ENCODE measurements around the gene NEK1. TPM values are rescaled to one million over a fixed set of nuclear protein-coding genes. Genes with fewer than 3 reads are reported as not detected.
"Not testable (repeated sequence)": the region's sequence is repeated elsewhere in the genome, so short reads cannot be mapped to it uniquely, and the experiment has no call there.

The NEK1 gene
- total and polyA plus RNA-seq, 7 donors, result 3.9 to 19.1 (median 16.1) TPM

DNA sequence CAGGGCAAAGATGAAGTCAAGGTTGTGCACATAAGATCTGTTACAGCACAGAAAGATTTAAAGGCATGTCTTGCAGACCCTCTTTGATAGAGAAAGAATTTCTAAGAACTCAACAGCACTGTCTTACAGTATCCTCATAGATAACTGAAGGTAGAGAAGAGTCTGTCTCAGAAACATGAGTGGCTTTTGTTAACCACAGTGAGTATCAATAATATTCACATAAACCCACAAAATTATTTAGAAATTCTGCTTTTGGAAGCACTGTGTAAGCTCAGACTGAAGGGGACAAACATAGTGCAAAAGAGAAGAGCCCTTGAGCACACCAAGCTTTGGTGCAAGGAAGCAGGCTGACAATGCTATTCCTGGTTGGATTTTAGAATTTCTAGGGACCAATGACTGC is 175.6 kb downstream of the NEK1 start:
- intact Hi-C loops (cut with DNase I), result no loop called here

DNA sequence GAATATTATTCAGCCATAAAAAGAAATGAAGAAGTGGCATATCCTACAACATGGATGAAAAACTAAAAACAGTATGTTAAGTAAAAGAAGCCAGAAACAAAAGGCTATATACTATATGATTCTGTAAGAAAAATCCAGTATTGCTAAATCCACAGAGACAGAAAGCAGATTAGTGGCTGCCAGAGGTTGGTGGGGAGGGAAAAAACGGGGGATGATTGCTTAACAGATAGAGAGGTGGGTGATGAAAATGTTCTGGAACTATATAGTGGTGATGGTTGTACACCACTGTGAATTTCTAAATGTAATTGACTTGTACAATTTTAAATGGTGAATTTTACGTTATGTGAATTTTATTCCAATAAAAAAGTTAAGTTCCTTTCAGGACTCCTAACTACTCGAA is 184.0 kb downstream of the NEK1 start:
- 61 to 63% methylated on average over 3 of the region's 3 CpGs for WGBS, 2 donors
- no peaks in the 10 kb centered on the region for H3K9me3 ChIP-seq
- intact Hi-C loops (cut with DNase I), result no loop called here
- H3K4me1 ChIP-seq, result no peaks in the 10 kb centered on the region
- H3K4me3 ChIP-seq, result no peak overlapping the region
- H3K27ac ChIP-seq, result no peak overlapping the region
- no peak for DNase-seq
- peaks cover 0 to 38% (median 0%) of the 10 kb centered on the region in 4 donors for H3K36me3 ChIP-seq
- TF ChIP-seq POLR2AphosphoS5 (IDR thresholded peaks at IDR 0.05) (no peak), EP300 (IDR thresholded peaks at IDR 0.05) (no peak), POLR2A (IDR thresholded peaks at IDR 0.05) (no peak)
- TF ChIP-seq, protein P1, sequence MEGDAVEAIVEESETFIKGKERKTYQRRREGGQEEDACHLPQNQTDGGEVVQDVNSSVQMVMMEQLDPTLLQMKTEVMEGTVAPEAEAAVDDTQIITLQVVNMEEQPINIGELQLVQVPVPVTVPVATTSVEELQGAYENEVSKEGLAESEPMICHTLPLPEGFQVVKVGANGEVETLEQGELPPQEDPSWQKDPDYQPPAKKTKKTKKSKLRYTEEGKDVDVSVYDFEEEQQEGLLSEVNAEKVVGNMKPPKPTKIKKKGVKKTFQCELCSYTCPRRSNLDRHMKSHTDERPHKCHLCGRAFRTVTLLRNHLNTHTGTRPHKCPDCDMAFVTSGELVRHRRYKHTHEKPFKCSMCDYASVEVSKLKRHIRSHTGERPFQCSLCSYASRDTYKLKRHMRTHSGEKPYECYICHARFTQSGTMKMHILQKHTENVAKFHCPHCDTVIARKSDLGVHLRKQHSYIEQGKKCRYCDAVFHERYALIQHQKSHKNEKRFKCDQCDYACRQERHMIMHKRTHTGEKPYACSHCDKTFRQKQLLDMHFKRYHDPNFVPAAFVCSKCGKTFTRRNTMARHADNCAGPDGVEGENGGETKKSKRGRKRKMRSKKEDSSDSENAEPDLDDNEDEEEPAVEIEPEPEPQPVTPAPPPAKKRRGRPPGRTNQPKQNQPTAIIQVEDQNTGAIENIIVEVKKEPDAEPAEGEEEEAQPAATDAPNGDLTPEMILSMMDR (IDR thresholded peaks at IDR 0.05), result no peak
- no peaks in the 10 kb centered on the region for H3K27me3 ChIP-seq

More for the DNA sequence above, 175.6 kb downstream of the NEK1 start:
- H3K9me3 ChIP-seq, result no peaks in the 10 kb centered on the region
- no peak for DNase-seq
- no peak overlapping the region for H3K27ac ChIP-seq
- H3K4me1 ChIP-seq, result peaks cover 0 to 21% (median 4%) of the 10 kb centered on the region in 4 donors
- H3K4me3 ChIP-seq, result no peak overlapping the region
- TF ChIP-seq POLR2AphosphoS5 (IDR thresholded peaks at IDR 0.05), result no peak
- no peak for TF ChIP-seq POLR2A (IDR thresholded peaks at IDR 0.05)
- TF ChIP-seq, protein P1 (IDR thresholded peaks at IDR 0.05), result no peak
- TF ChIP-seq EP300 (IDR thresholded peaks at IDR 0.05), result no peak
- no peaks in the 10 kb centered on the region for H3K27me3 ChIP-seq
- peaks cover 0 to 17% (median 0%) of the 10 kb centered on the region in 4 donors for H3K36me3 ChIP-seq

DNA sequence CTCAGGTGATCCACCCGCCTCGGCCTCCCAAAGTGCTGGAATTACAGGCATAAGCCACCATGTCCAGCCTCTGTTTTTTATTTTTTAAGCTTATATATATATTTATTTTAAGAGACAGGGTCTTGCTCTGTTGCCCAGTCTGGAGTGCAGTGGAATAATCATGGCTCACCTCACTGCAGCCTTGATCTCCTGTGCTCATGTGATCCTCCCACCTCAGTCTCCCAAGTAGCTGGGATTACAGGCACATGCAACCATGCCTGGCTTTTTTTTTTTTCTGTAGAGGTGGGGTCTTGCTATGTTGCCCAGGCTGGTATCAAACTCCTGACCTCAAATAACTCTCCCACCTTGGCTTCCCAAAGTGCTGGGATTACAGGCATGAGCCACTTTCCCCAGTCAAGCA is 184.7 kb downstream of the NEK1 start:
- H3K4me3 ChIP-seq; DNase-seq; intact Hi-C loops (cut with DNase I); H3K27me3 ChIP-seq; H3K27ac ChIP-seq; H3K4me1 ChIP-seq; H3K9me3 ChIP-seq: not testable (repeated sequence)
- peaks cover 0 to 38% (median 0%) of the 10 kb centered on the region in 4 donors for H3K36me3 ChIP-seq
- WGBS, 2 donors, result 100% methylated on average over 2 of the region's 2 CpGs

DNA sequence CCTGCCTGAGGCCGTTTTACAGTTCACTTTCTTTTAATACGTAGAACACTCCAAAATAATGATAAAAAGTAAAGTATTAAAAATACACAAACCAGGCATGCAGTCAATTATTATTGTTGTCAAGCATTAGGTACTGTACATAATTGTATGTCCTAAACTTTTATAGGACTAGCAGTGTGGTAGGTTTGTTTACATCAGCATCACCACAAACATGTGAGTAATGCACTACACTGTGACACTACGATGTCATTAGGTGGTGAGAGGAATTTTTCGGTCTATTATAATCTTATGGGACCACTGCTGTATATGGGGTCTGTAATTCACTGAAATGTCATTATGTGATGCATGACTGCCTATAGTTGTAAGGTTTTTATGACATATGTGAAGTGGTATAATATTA is 192.1 kb downstream of the NEK1 start:
- Histone ChIP-seq H3K4me3 (no peak overlapping the region), H3K4me1 (no peaks in the 10 kb centered on the region), H3K27me3 (no peaks in the 10 kb centered on the region), H3K9me3 (no peaks in the 10 kb centered on the region), H3K36me3 (peaks cover 0 to 25% (median 2%) of the 10 kb centered on the region in 4 donors), H3K27ac (no peak overlapping the region)
- intact Hi-C loops (cut with DNase I), result no loop called here
- no peak for TF ChIP-seq POLR2A (IDR thresholded peaks at IDR 0.05)
- TF ChIP-seq, protein P1 (IDR thresholded peaks at IDR 0.05), result no peak
- TF ChIP-seq EP300 (IDR thresholded peaks at IDR 0.05), result no peak
- no peak for TF ChIP-seq POLR2AphosphoS5 (IDR thresholded peaks at IDR 0.05)
- DNase-seq, result no peak
- WGBS, 2 donors, result 93 to 94% methylated on average over 4 of the region's 4 CpGs

DNA sequence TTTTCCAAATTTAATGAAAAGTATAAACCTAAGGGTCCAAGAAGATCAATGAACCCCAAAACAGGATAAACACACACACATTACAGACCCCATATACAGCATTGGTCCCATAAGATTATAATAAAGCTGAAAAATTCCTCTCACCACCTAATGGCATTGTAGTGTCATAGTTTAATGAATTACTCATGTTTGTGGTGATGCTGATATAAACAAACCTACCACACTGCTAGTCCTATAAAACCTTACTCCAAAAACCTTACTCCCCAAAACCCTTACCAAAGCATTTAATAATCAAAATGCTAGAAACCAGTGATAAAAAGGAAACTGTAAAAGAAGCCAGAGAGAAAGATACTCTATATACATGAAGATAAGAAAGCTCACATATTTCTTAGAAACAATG is 193.5 kb downstream of the NEK1 start:
- H3K36me3 ChIP-seq, result peaks cover 0 to 11% (median 2%) of the 10 kb centered on the region in 4 donors
- no peaks in the 10 kb centered on the region for H3K9me3 ChIP-seq
- TF ChIP-seq EP300 (IDR thresholded peaks at IDR 0.05) (no peak), POLR2A (IDR thresholded peaks at IDR 0.05) (no peak), POLR2AphosphoS5 (IDR thresholded peaks at IDR 0.05) (no peak)
- TF ChIP-seq, protein P1 (IDR thresholded peaks at IDR 0.05), result no peak
- no peaks in the 10 kb centered on the region for H3K27me3 ChIP-seq
- H3K27ac ChIP-seq, result no peak overlapping the region
- no peak for DNase-seq
- no peaks in the 10 kb centered on the region for H3K4me1 ChIP-seq
- intact Hi-C loops (cut with DNase I), result no loop called here
- H3K4me3 ChIP-seq, result no peak overlapping the region
